ENCODE results near the gene PPP1R3G. TPM values are rescaled to one million over a fixed set of nuclear protein-coding genes. Genes with fewer than 3 reads are reported as not detected.

Gene PPP1R3G
- total RNA-seq, 6 experiments from 2014 or later: 0.55 to 1.6 (median 1.4) TPM

- no peak overlapping the region for H3K4me3 Mint-ChIP-seq
- no peak for TF ChIP-seq CTCF (IDR thresholded peaks at IDR 0.05)
- no peaks in the 10 kb centered on the region for H3K36me3 Mint-ChIP-seq (ENCODE audit: low read depth)
- peaks cover 2% of the 10 kb centered on the region for H3K27me3 Mint-ChIP-seq (ENCODE audit: insufficient read depth)
- H3K9me3 Mint-ChIP-seq: no peaks in the 10 kb centered on the region
- peak overlapping the region; percentile 12; the same call in 1 of the 2 replicates for H3K27ac Mint-ChIP-seq
- peaks cover 44% of the 10 kb centered on the region for H3K4me1 Mint-ChIP-seq (ENCODE audit: low read depth)
- no peak for DNase-seq
Observed at GRCh38 chr6:5083813-5084359, 1.3 kb upstream of the PPP1R3G start.

- Mint-ChIP-seq H3K9me3 (no peaks in the 10 kb centered on the region), H3K36me3 (ENCODE audit: low read depth) (no peaks in the 10 kb centered on the region), H3K27me3 (ENCODE audit: insufficient read depth) (peaks cover 2% of the 10 kb centered on the region), H3K27ac (peak overlapping the region; percentile 45; the same call in 1 of the 2 replicates), H3K4me3 (peak overlapping the region; percentile 87), H3K4me1 (ENCODE audit: low read depth) (peaks cover 44% of the 10 kb centered on the region)
- TF ChIP-seq CTCF (IDR thresholded peaks at IDR 0.05): no peak
- no peak for DNase-seq
Observed at GRCh38 chr6:5084360-5084780, 771 bp upstream of the PPP1R3G start.

- Mint-ChIP-seq H3K4me3 (peak overlapping the region; percentile 71), H3K36me3 (ENCODE audit: low read depth) (no peaks in the 10 kb centered on the region), H3K27me3 (ENCODE audit: insufficient read depth) (peaks cover 2% of the 10 kb centered on the region), H3K27ac (no peak overlapping the region), H3K4me1 (ENCODE audit: low read depth) (peaks cover 32% of the 10 kb centered on the region), H3K9me3 (no peaks in the 10 kb centered on the region)
- TF ChIP-seq CTCF (IDR thresholded peaks at IDR 0.05): no peak
- DNase-seq: no peak
Observed at GRCh38 chr6:5085648-5086293, 630 bp downstream of the PPP1R3G start.

- H3K27ac Mint-ChIP-seq: no peak overlapping the region
- H3K9me3 Mint-ChIP-seq: no peaks in the 10 kb centered on the region
- H3K27me3 Mint-ChIP-seq (ENCODE audit: insufficient read depth): peaks cover 2% of the 10 kb centered on the region
- no peaks in the 10 kb centered on the region for H3K36me3 Mint-ChIP-seq (ENCODE audit: low read depth)
- peaks cover 26% of the 10 kb centered on the region for H3K4me1 Mint-ChIP-seq (ENCODE audit: low read depth)
- no peak for DNase-seq
- no peak overlapping the region for H3K4me3 Mint-ChIP-seq
- TF ChIP-seq CTCF (IDR thresholded peaks at IDR 0.05): no peak
Observed at GRCh38 chr6:5086294-5086890, 1.3 kb downstream of the PPP1R3G start.

GRCh38 chr6:5087389-5087788, 2.2 kb downstream of the PPP1R3G start:
- H3K27ac Mint-ChIP-seq: no peak overlapping the region
- no peak for DNase-seq
- H3K9me3 Mint-ChIP-seq: no peaks in the 10 kb centered on the region
- no peak overlapping the region for H3K4me3 Mint-ChIP-seq
- TF ChIP-seq CTCF (IDR thresholded peaks at IDR 0.05): no peak
- no peaks in the 10 kb centered on the region for H3K36me3 Mint-ChIP-seq (ENCODE audit: low read depth)
- peaks cover 5% of the 10 kb centered on the region for H3K27me3 Mint-ChIP-seq (ENCODE audit: insufficient read depth)
- peaks cover 16% of the 10 kb centered on the region for H3K4me1 Mint-ChIP-seq (ENCODE audit: low read depth)

Data from HFFc6 (cell line).